ENCODE data around the gene AGAP6.

DNA sequence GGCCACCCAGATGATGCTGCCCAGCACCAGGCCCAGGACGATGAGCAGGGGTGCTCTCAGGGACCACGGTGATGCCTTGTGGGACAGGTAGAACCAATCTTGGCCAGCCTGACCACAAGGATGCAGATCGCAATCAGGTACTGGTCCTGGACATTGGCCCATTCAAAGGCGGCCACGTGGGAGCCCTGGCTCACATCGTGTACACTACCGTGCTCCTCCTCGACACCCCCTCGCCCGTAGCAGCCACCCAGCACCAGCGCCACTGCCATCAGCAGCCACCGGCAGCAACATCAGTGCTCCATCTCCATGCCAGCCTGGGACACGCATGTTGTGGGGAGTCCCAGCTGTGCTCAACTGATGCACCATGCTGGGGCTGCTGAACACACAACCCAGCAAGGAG is 39.0 kb downstream of the AGAP6 start:
- no peak for TF ChIP-seq OSR1 (CRISPR knock-in tag; IDR thresholded peaks at IDR 0.05)
- no peak for TF ChIP-seq RARB (CRISPR knock-in tag; IDR thresholded peaks at IDR 0.05)
- TF ChIP-seq ZNF565 (CRISPR knock-in tag; conservative IDR thresholded peaks at IDR 0.05; ENCODE audit: low read depth), result no peak
- TF ChIP-seq, protein P1, sequence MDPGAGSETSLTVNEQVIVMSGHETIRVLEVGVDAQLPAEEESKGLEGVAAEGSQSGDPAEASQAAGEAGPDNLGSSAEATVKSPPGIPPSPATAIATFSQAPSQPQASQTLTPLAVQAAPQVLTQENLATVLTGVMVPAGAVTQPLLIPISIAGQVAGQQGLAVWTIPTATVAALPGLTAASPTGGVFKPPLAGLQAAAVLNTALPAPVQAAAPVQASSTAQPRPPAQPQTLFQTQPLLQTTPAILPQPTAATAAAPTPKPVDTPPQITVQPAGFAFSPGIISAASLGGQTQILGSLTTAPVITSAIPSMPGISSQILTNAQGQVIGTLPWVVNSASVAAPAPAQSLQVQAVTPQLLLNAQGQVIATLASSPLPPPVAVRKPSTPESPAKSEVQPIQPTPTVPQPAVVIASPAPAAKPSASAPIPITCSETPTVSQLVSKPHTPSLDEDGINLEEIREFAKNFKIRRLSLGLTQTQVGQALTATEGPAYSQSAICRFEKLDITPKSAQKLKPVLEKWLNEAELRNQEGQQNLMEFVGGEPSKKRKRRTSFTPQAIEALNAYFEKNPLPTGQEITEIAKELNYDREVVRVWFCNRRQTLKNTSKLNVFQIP (CRISPR knock-in tag; IDR thresholded peaks at IDR 0.05; ENCODE audit: borderline replicate concordance, low read depth), result no peak
- no peak for TF ChIP-seq CSDC2 (CRISPR knock-in tag; IDR thresholded peaks at IDR 0.05)

Data from SK-N-SH treated with all-trans-retinoic acid at 6 μM for 48 hours (cell line).